Calu3 (cell line): ENCODE measurements around the gene ATP1A4. TPM values are rescaled to one million over a fixed set of nuclear protein-coding genes. Genes with fewer than 3 reads are reported as not detected.

Experiments
- BruUV-seq: library from RNA; stranded (reverse); fragments of 400-500 nt; replicated peaks from 2 replicates; lab custom pipeline; 2021; lab: Mats Ljungman, UMichigan
- CTCF ChIA-PET: fragments of 300-600 bp; sonication (Branson Sonifier 250); formaldehyde crosslinking; loops from one replicate; lab custom pipeline; 2022; ENCODE audit warnings: antibody characterized with exemption; lab: Charles Lee
- DNase-seq: peaks from one replicate; pipeline ENCODE4 v3.0.0; 2022
- H3K27ac Mint-ChIP-seq: one replicate; pipeline ENCODE4 v1.8.0; 2022; ENCODE audit warnings: mixed read lengths; ENCODE audit not compliant: unreplicated experiment
- H3K27me3 Mint-ChIP-seq: one replicate; pipeline ENCODE4 v1.8.0; 2022; ENCODE audit warnings: mixed read lengths; ENCODE audit not compliant: unreplicated experiment
- H3K36me3 Mint-ChIP-seq: one replicate; pipeline ENCODE4 v1.8.0; 2022; ENCODE audit warnings: mild to moderate bottlenecking, moderate library complexity, mixed read lengths; ENCODE audit not compliant: insufficient read depth, unreplicated experiment
- H3K4me1 Mint-ChIP-seq: one replicate; pipeline ENCODE4 v1.8.0; 2022; ENCODE audit warnings: mild to moderate bottlenecking, low read depth, mixed read lengths; ENCODE audit not compliant: unreplicated experiment
- H3K4me3 Mint-ChIP-seq: one replicate; pipeline ENCODE4 v1.8.0; 2022; ENCODE audit warnings: mild to moderate bottlenecking, low read depth, moderate library complexity, mixed read lengths; ENCODE audit not compliant: unreplicated experiment
- H3K9me3 Mint-ChIP-seq: one replicate; pipeline ENCODE4 v1.8.0; 2022; ENCODE audit warnings: low read depth, mixed read lengths; ENCODE audit not compliant: unreplicated experiment
- CTCF ChIP-seq: fragments of 200-600 bp; IDR thresholded peaks from one replicate; pipeline ENCODE4 v1.8.0; 2022; ENCODE audit warnings: antibody characterized with exemption; ENCODE audit not compliant: unreplicated experiment
- intact Hi-C: fragments of 100-400 bp; cut with micrococcal nuclease; formaldehyde crosslinking; loops from one replicate; pipeline ENCODE4 v1.10.0; 2022; ENCODE audit not compliant: unreplicated experiment
- total RNA-seq: library from RNA; stranded (reverse); gene quantifications from 2 replicates; pipeline ENCODE4 v1.2.3, GENCODE V29; 2022

The ATP1A4 gene
- total RNA-seq, 1 experiment from 2014 or later = not detected

- TF ChIP-seq CTCF = no peak
- H3K4me1 Mint-ChIP-seq = no peaks in the 10 kb centered on the region
- peaks cover 13% of the 10 kb centered on the region for H3K27me3 Mint-ChIP-seq
- H3K36me3 Mint-ChIP-seq = no peaks in the 10 kb centered on the region
- intact Hi-C loops = no loop called here
- H3K9me3 Mint-ChIP-seq = no peaks in the 10 kb centered on the region
- CTCF ChIA-PET = no interaction called here
- no peak overlapping the region for H3K4me3 Mint-ChIP-seq
- H3K27ac Mint-ChIP-seq = no peak overlapping the region
- no TSS peak for BruUV-seq
- DNase-seq = no peak
These were observed 44.7 kb downstream of the ATP1A4 start for GRCh38 chr1:160196143-160196542.

GRCh38 chr1:160197231-160197630, 45.8 kb downstream of the ATP1A4 start:
- no peak for DNase-seq
- Mint-ChIP-seq H3K9me3 (no peaks in the 10 kb centered on the region), H3K27me3 (peaks cover 13% of the 10 kb centered on the region), H3K27ac (no peak overlapping the region), H3K36me3 (no peaks in the 10 kb centered on the region), H3K4me3 (no peak overlapping the region), H3K4me1 (no peaks in the 10 kb centered on the region)
- CTCF ChIA-PET = interaction anchor here (1.3 kb wide), 1 partner anchor 22 kb away, joined by 3 read pairs; no protein-coding TSS in a partner anchor
- TF ChIP-seq CTCF = no peak
- intact Hi-C loops = no loop called here
- no TSS peak for BruUV-seq

- no peak overlapping the region for H3K4me3 Mint-ChIP-seq
- no TSS peak for BruUV-seq
- intact Hi-C loops = no loop called here
- CTCF ChIA-PET = interaction anchor here (0.6 to 1.0 kb wide), 3 partner anchors 8 to 102 kb away, joined by 3 to 4 read pairs (median 4); no protein-coding TSS in a partner anchor
- peaks cover 20% of the 10 kb centered on the region for H3K36me3 Mint-ChIP-seq
- H3K9me3 Mint-ChIP-seq = no peaks in the 10 kb centered on the region
- H3K4me1 Mint-ChIP-seq = peaks cover 10% of the 10 kb centered on the region
- no peak overlapping the region for H3K27ac Mint-ChIP-seq
- DNase-seq = no peak
- TF ChIP-seq CTCF = no peak
- H3K27me3 Mint-ChIP-seq = peaks cover 13% of the 10 kb centered on the region
These were observed 49.4 kb downstream of the ATP1A4 start for GRCh38 chr1:160200786-160201185.

- H3K9me3 Mint-ChIP-seq = no peaks in the 10 kb centered on the region
- H3K27ac Mint-ChIP-seq = peak overlapping the region; percentile 67
- BruUV-seq = TSS peak; percentile 25
- CTCF ChIA-PET = interaction anchor here (2.0 kb wide), 1 partner anchor 12 kb away, joined by 14 read pairs; no protein-coding TSS in a partner anchor
- no peak for DNase-seq
- peaks cover 10% of the 10 kb centered on the region for H3K27me3 Mint-ChIP-seq
- no peak for TF ChIP-seq CTCF
- H3K36me3 Mint-ChIP-seq = peaks cover 56% of the 10 kb centered on the region
- peak overlapping the region; percentile 80 for H3K4me3 Mint-ChIP-seq
- intact Hi-C loops = no loop called here
- H3K4me1 Mint-ChIP-seq = peaks cover 36% of the 10 kb centered on the region
These were observed 53.3 kb downstream of the ATP1A4 start for GRCh38 chr1:160204526-160205241.
